ENCODE data around the gene CHD5. TPM values are rescaled to one million over a fixed set of nuclear protein-coding genes. Genes with fewer than 3 reads are reported as not detected.

The CHD5 gene
- polyA plus RNA-seq, 2 of the 4 experiments (the other 2 are of a cell fraction), result 0.21 to 0.66 TPM

- no peak overlapping the region for H3K4me2 ChIP-seq
- H3K4me3 ChIP-seq, result no peak overlapping the region
- WGBS (ENCODE audit: missing lambda C conversion rate), result 69% methylated on average over 10 of the region's 13 CpGs
- DNase-seq (ENCODE audit: low read depth in 1 of 2, low spot score in 1 of 2) (no peak), ATAC-seq (no peak), FAIRE-seq (no peak)
- ChIA-PET POLR2A (no interaction called here), CTCF (interaction anchor here (0.7 to 3.7 kb wide), 4 partner anchors 8 to 164 kb away, joined by 3 to 9 read pairs (median 4); no protein-coding TSS in a partner anchor)
- no peak overlapping the region for H3K27ac ChIP-seq
- no peaks in the 10 kb centered on the region for H3K9me3 ChIP-seq
- H3K4me1 ChIP-seq, result no peaks in the 10 kb centered on the region
- no peak for TF ChIP-seq CEBPB (IDR thresholded peaks at IDR 0.05)
Measured at GRCh38 chr1:6086358-6086757, 93.8 kb downstream of the CHD5 start.

- POLR2A ChIA-PET, result no interaction called here
Measured at GRCh38 chr1:6085666-6086065, 94.5 kb downstream of the CHD5 start.

GRCh38 chr1:6084781-6085495, 95.2 kb downstream of the CHD5 start:
- ATAC-seq (no peak), DNase-seq (ENCODE audit: low read depth in 1 of 2, low spot score in 1 of 2) (no peak), FAIRE-seq (no peak)
- Histone ChIP-seq H3K9me3 (no peaks in the 10 kb centered on the region), H3K4me2 (no peak overlapping the region), H3K4me1 (no peaks in the 10 kb centered on the region), H3K27ac (no peak overlapping the region), H3K4me3 (no peak overlapping the region)
- 62% methylated on average over 9 of the region's 18 CpGs for WGBS (ENCODE audit: missing lambda C conversion rate)
- TF ChIP-seq FOXS1 (CRISPR knock-in tag; IDR thresholded peaks at IDR 0.05) (no peak), HES2 (IDR thresholded peaks at IDR 0.05) (no peak), RARB (CRISPR knock-in tag; IDR thresholded peaks at IDR 0.05) (no peak), NPAS2 (CRISPR knock-in tag; IDR thresholded peaks at IDR 0.05; ENCODE audit: borderline replicate concordance) (no peak), ZSCAN20 (CRISPR knock-in tag; IDR thresholded peaks at IDR 0.05) (no peak), BCL3 (IDR thresholded peaks at IDR 0.05) (no peak), EP300 (IDR thresholded peaks at IDR 0.05) (no peak), RNF2 (IDR thresholded peaks at IDR 0.05; ENCODE audit: borderline replicate concordance, low read depth) (no peak), POLR2A (IDR thresholded peaks at IDR 0.05; ENCODE audit: low read length) (no peak)
- ChIA-PET POLR2A (no interaction called here), CTCF (interaction anchor here (0.6 to 3.7 kb wide), 4 partner anchors 10 to 248 kb away, joined by 3 to 9 read pairs (median 6); no protein-coding TSS in a partner anchor)

More at GRCh38 chr1:6085666-6086065, 94.5 kb downstream of the CHD5 start:
- CTCF ChIA-PET, result interaction anchor here (0.6 to 3.7 kb wide), 4 partner anchors 9 to 247 kb away, joined by 3 to 9 read pairs (median 6); no protein-coding TSS in a partner anchor
- Histone ChIP-seq H3K27ac (no peak overlapping the region), H3K4me1 (no peaks in the 10 kb centered on the region), H3K4me3 (no peak overlapping the region), H3K9me3 (no peaks in the 10 kb centered on the region), H3K4me2 (no peak overlapping the region)
- TF ChIP-seq NPAS2 (CRISPR knock-in tag; IDR thresholded peaks at IDR 0.05; ENCODE audit: borderline replicate concordance) (no peak), CHD2 (IDR thresholded peaks at IDR 0.05; ENCODE audit: low read length, partially characterized antibody) (no peak), TFCP2L1 (CRISPR knock-in tag; IDR thresholded peaks at IDR 0.05) (no peak), ESRRA (IDR thresholded peaks at IDR 0.05; ENCODE audit: borderline replicate concordance, low read length) (no peak), EHMT2 (IDR thresholded peaks at IDR 0.05; ENCODE audit: low read depth) (no peak), ELK1 (IDR thresholded peaks at IDR 0.05; ENCODE audit: low read depth, low read length) (no peak), EP300 (IDR thresholded peaks at IDR 0.05) (no peak), CBX8 (IDR thresholded peaks at IDR 0.05) (no peak), HMGXB4 (CRISPR knock-in tag; IDR thresholded peaks at IDR 0.05; ENCODE audit: borderline replicate concordance) (no peak), KDM1A (IDR thresholded peaks at IDR 0.05; ENCODE audit: low read depth) (no peak), FOSB (CRISPR knock-in tag; IDR thresholded peaks at IDR 0.05) (no peak), ZC3H11A (IDR thresholded peaks at IDR 0.05) (no peak), HOXB13 (CRISPR knock-in tag; IDR thresholded peaks at IDR 0.05; ENCODE audit: low read depth) (no peak), FOSL2 (IDR thresholded peaks at IDR 0.05) (no peak), FOSL2 (CRISPR knock-in tag; IDR thresholded peaks at IDR 0.05) (no peak), RAD21 (conservative IDR thresholded peaks at IDR 0.05 in 1 of 2, IDR thresholded peaks at IDR 0.05 in 1 of 2) (no peak)
- WGBS (ENCODE audit: missing lambda C conversion rate), result 100% methylated on average over 2 of the region's 13 CpGs
- no peak for DNase-seq (ENCODE audit: low read depth in 1 of 2, low spot score in 1 of 2)
- ATAC-seq, result no peak
- no peak for FAIRE-seq
